HL-60 (cell line): Measurements from ENCODE around the gene AGAP1.

ENCODE experiments used
- CTCF ChIP-seq: IDR thresholded peaks from one replicate; pipeline ENCODE4 v1.5.1; 2011; ENCODE audit warnings: low read length, control low read depth, inconsistent platforms; ENCODE audit not compliant: insufficient read depth
- GABPA ChIP-seq: IDR thresholded peaks from 2 replicates; pipeline ENCODE4 v1.6.1; 2012; ENCODE audit warnings: low read depth
- POLR2AphosphoS5 ChIP-seq: IDR thresholded peaks from 2 replicates; pipeline ENCODE4 v1.6.1; 2012; ENCODE audit warnings: low read depth
- REST ChIP-seq: IDR thresholded peaks from 2 replicates; pipeline ENCODE4 v1.6.1; 2012; ENCODE audit warnings: low read depth; ENCODE audit not compliant: insufficient replicate concordance
- SPI1 ChIP-seq: IDR thresholded peaks from 2 replicates; pipeline ENCODE4 v1.6.1; 2012; ENCODE audit warnings: low read depth, mild to moderate bottlenecking, borderline replicate concordance

GRCh38 chr2:235594964-235595363 is 101.1 kb downstream of the AGAP1 start:
- TF ChIP-seq CTCF (no peak), POLR2AphosphoS5 (no peak), REST (no peak), SPI1 (no peak), GABPA (no peak)
